IMR-90 (cell line): Measurements from ENCODE around the gene TSPAN4. TPM values are rescaled to one million over a fixed set of nuclear protein-coding genes. Genes with fewer than 3 reads are reported as not detected.

Experiments used
- ATAC-seq: fragments of 200-7000 bp; cut with Tn5 transposase; 2 replicates; pipeline ENCODE4 v1.9.1; 2020; ENCODE audit warnings: low read depth, mild to moderate bottlenecking, moderate library complexity
- BruUV-seq: library from RNA; stranded (reverse); fragments of 400-500 nt; replicated peaks from 2 replicates; lab custom pipeline; 2021; lab: Mats Ljungman, UMichigan
- CTCF ChIA-PET: fragments of 300-600 bp; formaldehyde crosslinking; extraction: SDS; loops from one replicate; lab custom pipeline; 2021; ENCODE audit warnings: antibody characterized with exemption; lab: Yijun Ruan, JAX
- POLR2A ChIA-PET: fragments of 300-600 bp; sonication (Branson Sonifier 250); formaldehyde crosslinking; loops from one replicate; lab custom pipeline; 2022; ENCODE audit warnings: antibody characterized with exemption; ENCODE audit not compliant: unreplicated experiment; lab: Charles Lee
- DNase-seq: peaks from one replicate; pipeline ENCODE4 v3.0.0; 2013
- H2AFZ ChIP-seq: replicated peaks from 2 replicates; pipeline ENCODE3; 2013; ENCODE audit warnings: low read length, mild to moderate bottlenecking; ENCODE audit not compliant: poor library complexity
- H2AK5ac ChIP-seq: 2 replicates; pipeline ENCODE4 v1.6.1; 2013; ENCODE audit warnings: low read depth, low read length, inconsistent platforms
- H2AK9ac ChIP-seq: replicated peaks from 2 replicates; pipeline ENCODE3; 2013; ENCODE audit warnings: mild to moderate bottlenecking, low read depth, low read length, moderate library complexity; ENCODE audit not compliant: poor library complexity
- H2BK120ac ChIP-seq: 2 replicates; pipeline ENCODE4 v1.6.1; 2013; ENCODE audit warnings: low read depth, low read length, inconsistent platforms
- H2BK15ac ChIP-seq: 3 replicates; pipeline ENCODE4 v1.6.1; 2013; ENCODE audit warnings: low read depth, low read length, inconsistent platforms
- H2BK20ac ChIP-seq: 2 replicates; pipeline ENCODE4 v1.6.1; 2013; ENCODE audit warnings: low read depth, mild to moderate bottlenecking, inconsistent platforms, low read length, moderate library complexity
- H2BK5ac ChIP-seq: 2 replicates; pipeline ENCODE4 v1.6.1; 2013; ENCODE audit warnings: mild to moderate bottlenecking, low read depth, low read length, inconsistent platforms; ENCODE audit not compliant: poor library complexity, severe bottlenecking
- H3K14ac ChIP-seq: replicated peaks from 2 replicates; pipeline ENCODE4 v1.6.1; 2013; ENCODE audit warnings: low read depth, low read length, inconsistent platforms
- H3K18ac ChIP-seq: 2 replicates; pipeline ENCODE4 v1.6.1; 2013; ENCODE audit warnings: low read depth, low read length, control low read depth
- H3K23ac ChIP-seq: 2 replicates; pipeline ENCODE4 v1.6.1; 2013; ENCODE audit warnings: low read depth, low read length, inconsistent platforms
- H3K27ac ChIP-seq: 2 replicates; pipeline ENCODE4 v1.5.1; 2013; ENCODE audit warnings: mild to moderate bottlenecking, control low read depth, low read length; ENCODE audit not compliant: insufficient read depth
- H3K27me3 ChIP-seq: 2 replicates; pipeline ENCODE4 v1.6.1; 2013; ENCODE audit warnings: low read length; ENCODE audit not compliant: control insufficient read depth, insufficient read depth
- H3K36me3 ChIP-seq: 2 replicates; pipeline ENCODE4 v1.6.1; 2013; ENCODE audit warnings: low read length, mixed read lengths; ENCODE audit not compliant: control insufficient read depth, insufficient read depth
- H3K4ac ChIP-seq: 2 replicates; pipeline ENCODE4 v1.6.1; 2013; ENCODE audit warnings: low read depth, low read length, inconsistent platforms
- H3K4me1 ChIP-seq: 2 replicates; pipeline ENCODE4 v1.6.1; 2013; ENCODE audit warnings: low read length, mixed read lengths; ENCODE audit not compliant: control insufficient read depth, insufficient read depth
- H3K4me2 ChIP-seq: 2 replicates; pipeline ENCODE4 v1.6.1; 2013; ENCODE audit warnings: low read depth, mild to moderate bottlenecking, control low read depth, low read length, moderate library complexity
- H3K4me3 ChIP-seq: 2 replicates; pipeline ENCODE4 v1.5.1; 2013; ENCODE audit warnings: low read depth, mild to moderate bottlenecking, control low read depth, low read length, moderate library complexity; ENCODE audit not compliant: insufficient read depth
- H3K56ac ChIP-seq: 2 replicates; pipeline ENCODE4 v1.6.1; 2013; ENCODE audit warnings: low read length, inconsistent platforms; ENCODE audit not compliant: insufficient read depth; ENCODE audit errors: extremely low read depth
- H3K79me1 ChIP-seq, 2 experiments: 2 replicates each; pipeline ENCODE4 v1.6.1; 2013; ENCODE audit warnings: low read length in 2 of 2, inconsistent platforms in 1 of 2, low read depth in 1 of 2
- H3K9ac ChIP-seq: 2 replicates; pipeline ENCODE4 v1.6.1; 2013; ENCODE audit warnings: low read depth, low read length, control low read depth
- H3K9me1 ChIP-seq: 2 replicates; pipeline ENCODE4 v1.6.1; 2013; ENCODE audit warnings: low read length, inconsistent platforms; ENCODE audit not compliant: insufficient read depth
- H3K9me3 ChIP-seq: 2 replicates; pipeline ENCODE4 v1.6.1; 2013; ENCODE audit warnings: low read length; ENCODE audit not compliant: control insufficient read depth, insufficient read depth
- H4K20me1 ChIP-seq: 2 replicates; pipeline ENCODE4 v1.6.1; 2013; ENCODE audit warnings: low read length, inconsistent platforms; ENCODE audit not compliant: insufficient read depth
- H4K5ac ChIP-seq: 2 replicates; pipeline ENCODE4 v1.6.1; 2013; ENCODE audit warnings: mild to moderate bottlenecking, low read depth, low read length, control low read depth
- H4K8ac ChIP-seq, 2 experiments: 2 replicates each; pipeline ENCODE4 v1.6.1; 2013; ENCODE audit warnings: low read depth in 2 of 2, low read length in 2 of 2, control low read depth in 1 of 2, inconsistent platforms in 1 of 2
- H4K91ac ChIP-seq: 2 replicates; pipeline ENCODE4 v1.6.1; 2013; ENCODE audit warnings: low read depth, low read length, inconsistent platforms; ENCODE audit not compliant: insufficient read depth
- BHLHE40 ChIP-seq: fragments of 150-350 bp; IDR thresholded peaks from 2 replicates; pipeline ENCODE4 v1.6.1; 2016; ENCODE audit warnings: mild to moderate bottlenecking, low read depth, low read length
- CEBPB ChIP-seq: IDR thresholded peaks from 2 replicates; pipeline ENCODE4 v1.6.1; 2012; ENCODE audit warnings: low read depth, low read length, improper control_type of control experiment
- CHD1 ChIP-seq: IDR thresholded peaks from 2 replicates; pipeline ENCODE4 v1.6.1; 2012; ENCODE audit warnings: low read depth, low read length, improper control_type of control experiment
- ELK1 ChIP-seq: fragments of 150-350 bp; IDR thresholded peaks from 2 replicates; pipeline ENCODE4 v1.6.1; 2016; ENCODE audit warnings: low read depth, mild to moderate bottlenecking, low read length, moderate library complexity, borderline replicate concordance
- MAZ ChIP-seq: IDR thresholded peaks from 2 replicates; pipeline ENCODE4 v1.6.1; 2012; ENCODE audit warnings: low read depth, mild to moderate bottlenecking, low read length, improper control_type of control experiment, moderate library complexity, borderline replicate concordance
- MXI1 ChIP-seq: IDR thresholded peaks from 2 replicates; pipeline ENCODE4 v1.6.1; 2012; ENCODE audit warnings: low read depth, mild to moderate bottlenecking, low read length, moderate library complexity, borderline replicate concordance
- NFE2L2 ChIP-seq: fragments of 150-350 bp; IDR thresholded peaks from 2 replicates; pipeline ENCODE4 v1.6.1; 2016; ENCODE audit warnings: low read depth, mild to moderate bottlenecking, low read length
- POLR2A ChIP-seq: IDR thresholded peaks from 2 replicates; pipeline ENCODE4 v1.6.1; 2012; ENCODE audit warnings: mild to moderate bottlenecking, low read depth, low read length
- RAD21 ChIP-seq: IDR thresholded peaks from 2 replicates; pipeline ENCODE4 v1.6.1; 2012; ENCODE audit warnings: low read length, improper control_type of control experiment
- RFX5 ChIP-seq: IDR thresholded peaks from 2 replicates; pipeline ENCODE4 v1.8.0; 2012; ENCODE audit warnings: low read depth, mild to moderate bottlenecking, low read length, moderate library complexity
- SMC3 ChIP-seq: fragments of 150-350 bp; IDR thresholded peaks from 2 replicates; pipeline ENCODE4 v1.6.1; 2016; ENCODE audit warnings: low read depth, mild to moderate bottlenecking, antibody characterized with exemption, low read length, moderate library complexity
- USF2 ChIP-seq: fragments of 150-350 bp; IDR thresholded peaks from 2 replicates; pipeline ENCODE4 v1.6.1; 2017; ENCODE audit warnings: mild to moderate bottlenecking, antibody characterized with exemption, low read length, low read depth
- WGBS, 2 experiments: methylation state at CpG; one replicate each; pipeline versions ENCODE4 v1.1.5 to v1.1.7; 2013; ENCODE audit warnings: missing lambda C conversion rate in 2 of 2; ENCODE audit not compliant: insufficient read length in 1 of 2; ENCODE audit errors: extremely low coverage in 2 of 2; 5-methylcytosine and 5-hydroxymethylcytosine counted together
- dilution Hi-C: fragments of 300-500 bp; cut with HindIII; formaldehyde crosslinking; loops from one replicate; pipeline ENCODE4 v1.14.3; 2018; ENCODE audit warnings: low sequenced_read_pairs; ENCODE audit not compliant: unreplicated experiment
- in situ Hi-C: fragments of 300-500 bp; cut with MboI; formaldehyde crosslinking; loops from 3 replicates; pipeline ENCODE4 v1.14.3; 2019; ENCODE audit warnings: low sequenced_read_pairs, inconsistent platforms, mixed read lengths
- intact Hi-C: fragments of 100-400 bp; cut with micrococcal nuclease; formaldehyde crosslinking; loops from 2 replicates; pipeline ENCODE4 v1.10.0; 2022
- polyA plus RNA-seq, 3 experiments: library from polyadenylated mRNA; depleted of rRNA; stranded (reverse); fragments of >200 nt; gene quantifications; 2 replicates each; pipeline ENCODE4 v1.2.3, GENCODE V29; 2012; ENCODE audit warnings: low replicate concordance in 1 of 3
- total RNA-seq: library from RNA; depleted of rRNA; stranded (reverse); fragments of >200 nt; gene quantifications from 2 replicates; pipeline ENCODE4 v1.2.3, GENCODE V29; 2012
- TF ChIP-seq, protein P1 (sequence below): conservative IDR thresholded peaks from 2 replicates; pipeline ENCODE4 v1.5.1; 2012; ENCODE audit warnings: mild to moderate bottlenecking, low read depth, low read length, improper control_type of control experiment

The TSPAN4 gene
- total and polyA plus RNA-seq, 2 of the 4 experiments (the other 2 are of a cell fraction): 161 to 293 TPM

GRCh38 chr11:833114-833791 is 9.4 kb upstream of the TSPAN4 start:
- dilution Hi-C loops (no loop called here), intact Hi-C loops (no loop called here), in situ Hi-C loops (no loop called here)
- Histone ChIP-seq H4K20me1 (peaks cover 62% of the 10 kb centered on the region), H3K4me3 (peak overlapping the region; percentile 84), H2BK120ac (peak overlapping the region; percentile 51; the same call in 1 of the 2 replicates), H3K4me2 (peak overlapping the region; percentile 80), H3K23ac (peak overlapping the region; percentile 96), H3K4me1 (peaks cover 38% of the 10 kb centered on the region), H3K18ac (peak overlapping the region; percentile 43), H2AK5ac (peak overlapping the region; percentile 94), H4K91ac (peak overlapping the region; percentile 77), H4K8ac (peak overlapping the region in 1 of 2 experiments; percentile 14; a peak in 2 of 4 replicates), H3K56ac (peak overlapping the region; percentile 78), H3K27me3 (no peaks in the 10 kb centered on the region), H3K9me3 (no peaks in the 10 kb centered on the region), H3K9ac (peak overlapping the region; percentile 94), H3K79me1 (peaks cover 15 to 54% of the 10 kb centered on the region in 2 experiments), H3K27ac (peak overlapping the region; percentile 93), H2BK15ac (peak overlapping the region; percentile 34; the same call in 1 of the 3 replicates), H2AFZ (peak overlapping the region; percentile 75), H2AK9ac (peak overlapping the region; percentile 100), H2BK20ac (no peak overlapping the region), H3K36me3 (peaks cover 21% of the 10 kb centered on the region), H3K9me1 (peaks cover 21% of the 10 kb centered on the region), H3K4ac (peak overlapping the region; percentile 98), H2BK5ac (peak overlapping the region; percentile 93), H4K5ac (no peak overlapping the region; the same call in 1 of the 2 replicates), H3K14ac (peak overlapping the region; percentile 99)
- CTCF ChIA-PET: interaction anchor here (0.8 kb wide), 1 partner anchor 50 kb away, joined by 3 read pairs; no protein-coding TSS in a partner anchor
- ATAC-seq (peak; percentile 6), DNase-seq (no peak)
- no peak for TF ChIP-seq SMC3
- TF ChIP-seq BHLHE40: 0 out of 2 replicates have a peak, but pooled peaks have one; percentile 5
- peak; percentile 72; the same call in 1 of the 2 replicates for TF ChIP-seq MAZ
- TF ChIP-seq RAD21: no peak
- no peak for TF ChIP-seq USF2
- no peak for TF ChIP-seq NFE2L2
- no peak for TF ChIP-seq RFX5
- no peak for TF ChIP-seq ELK1
- 0 out of 2 replicates have a peak, but pooled peaks have one; percentile 69 for TF ChIP-seq CHD1
- TF ChIP-seq CEBPB: no peak
- peak; percentile 73 for TF ChIP-seq POLR2A
- TF ChIP-seq MXI1: no peak; the same call in 1 of the 2 replicates
- TF ChIP-seq, protein P1, sequence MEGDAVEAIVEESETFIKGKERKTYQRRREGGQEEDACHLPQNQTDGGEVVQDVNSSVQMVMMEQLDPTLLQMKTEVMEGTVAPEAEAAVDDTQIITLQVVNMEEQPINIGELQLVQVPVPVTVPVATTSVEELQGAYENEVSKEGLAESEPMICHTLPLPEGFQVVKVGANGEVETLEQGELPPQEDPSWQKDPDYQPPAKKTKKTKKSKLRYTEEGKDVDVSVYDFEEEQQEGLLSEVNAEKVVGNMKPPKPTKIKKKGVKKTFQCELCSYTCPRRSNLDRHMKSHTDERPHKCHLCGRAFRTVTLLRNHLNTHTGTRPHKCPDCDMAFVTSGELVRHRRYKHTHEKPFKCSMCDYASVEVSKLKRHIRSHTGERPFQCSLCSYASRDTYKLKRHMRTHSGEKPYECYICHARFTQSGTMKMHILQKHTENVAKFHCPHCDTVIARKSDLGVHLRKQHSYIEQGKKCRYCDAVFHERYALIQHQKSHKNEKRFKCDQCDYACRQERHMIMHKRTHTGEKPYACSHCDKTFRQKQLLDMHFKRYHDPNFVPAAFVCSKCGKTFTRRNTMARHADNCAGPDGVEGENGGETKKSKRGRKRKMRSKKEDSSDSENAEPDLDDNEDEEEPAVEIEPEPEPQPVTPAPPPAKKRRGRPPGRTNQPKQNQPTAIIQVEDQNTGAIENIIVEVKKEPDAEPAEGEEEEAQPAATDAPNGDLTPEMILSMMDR: no peak
- 1% methylated on average over 14 of the region's 55 CpGs; no CpG with 5 or more reads in 1 of the 2 experiments for WGBS, 2 experiments
- POLR2A ChIA-PET: interaction anchor here (1.3 to 1.4 kb wide), 2 partner anchors 10 to 14 kb away, joined by 3 to 6 read pairs; partner anchors contain the start of genes PNPLA2 and TSPAN4
- no TSS peak for BruUV-seq
